ENCODE measurements around the gene TFDP2.

GRCh38 chr3:142007710-142008399 lies 141.5 kb downstream of the TFDP2 start:
- TF ChIP-seq CTCF (IDR thresholded peaks at IDR 0.05) (no peak), EP300 (IDR thresholded peaks at IDR 0.05) (no peak), POLR2A (IDR thresholded peaks at IDR 0.05) (no peak), POLR2AphosphoS5 (IDR thresholded peaks at IDR 0.05) (no peak)
